ENCODE measurements around the gene AADACL3.

DNA sequence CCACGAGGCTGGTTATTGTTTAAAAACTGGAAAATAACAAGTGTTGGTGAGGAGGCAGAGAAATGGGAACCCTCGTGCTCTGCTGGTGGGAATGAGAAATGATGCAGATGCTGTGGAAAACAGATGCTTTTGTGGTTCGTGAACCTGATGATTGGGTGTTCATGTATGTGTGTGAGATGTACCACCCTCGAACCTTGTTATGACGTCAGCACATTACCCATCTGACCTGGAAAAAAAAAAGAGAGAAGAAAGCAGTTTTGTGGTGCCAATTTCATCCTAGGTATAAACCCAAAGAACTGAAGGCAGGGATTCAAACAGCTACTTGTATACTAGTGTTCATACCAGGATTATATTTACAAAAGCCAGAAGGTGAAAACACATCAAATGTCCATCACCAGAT, 23.7 kb downstream of the AADACL3 start:
- TF ChIP-seq EZH2phosphoT487 (IDR thresholded peaks at IDR 0.05; ENCODE audit: insufficient read depth, low read depth) (no peak), EZH2 (IDR thresholded peaks at IDR 0.05; ENCODE audit: insufficient read depth, poor library complexity, severe bottlenecking) (no peak)
